GM19397 (cell line): ENCODE data around the gene CDC42EP3.

Experiments
- ATAC-seq: cut with Tn5 transposase; IDR thresholded peaks from one replicate; pipeline ENCODE4 v1.9.1; 2021; ENCODE audit warnings: mild to moderate bottlenecking, moderate library complexity; ENCODE audit not compliant: unreplicated experiment

Gene CDC42EP3

GRCh38 chr2:37637190-37637860, 34.1 kb downstream of the CDC42EP3 start:
- no peak for ATAC-seq

GRCh38 chr2:37636381-37637066, 34.9 kb downstream of the CDC42EP3 start:
- ATAC-seq, result no peak

- ATAC-seq, result peak; percentile 79
Observed at GRCh38 chr2:37635504-37636380, 35.7 kb downstream of the CDC42EP3 start.

GRCh38 chr2:37634914-37635503, 36.4 kb downstream of the CDC42EP3 start:
- ATAC-seq, result no peak

GRCh38 chr2:37633845-37634244, 37.6 kb downstream of the CDC42EP3 start:
- ATAC-seq, result no peak

GRCh38 chr2:37633234-37633633, 38.2 kb downstream of the CDC42EP3 start:
- no peak for ATAC-seq

GRCh38 chr2:37632310-37632709, 39.1 kb downstream of the CDC42EP3 start:
- ATAC-seq, result no peak

- no peak for ATAC-seq
Observed at GRCh38 chr2:37631698-37632097, 39.7 kb downstream of the CDC42EP3 start.

GRCh38 chr2:37631292-37631691, 40.1 kb downstream of the CDC42EP3 start:
- ATAC-seq, result no peak

GRCh38 chr2:37630776-37631175, 40.7 kb downstream of the CDC42EP3 start:
- no peak for ATAC-seq

- ATAC-seq, result no peak
Observed at GRCh38 chr2:37630301-37630700, 41.1 kb downstream of the CDC42EP3 start.

GRCh38 chr2:37629529-37629928, 41.9 kb downstream of the CDC42EP3 start:
- ATAC-seq, result no peak

- no peak for ATAC-seq
Observed at GRCh38 chr2:37627710-37628109, 43.7 kb downstream of the CDC42EP3 start.

GRCh38 chr2:37625796-37626571, 45.5 kb downstream of the CDC42EP3 start:
- ATAC-seq, result peak; percentile 46

- no peak for ATAC-seq
Observed at GRCh38 chr2:37625156-37625555, 46.3 kb downstream of the CDC42EP3 start.

- peak; percentile 73 for ATAC-seq
Observed at GRCh38 chr2:37623971-37624900, 47.2 kb downstream of the CDC42EP3 start.

GRCh38 chr2:37623406-37623805, 48.0 kb downstream of the CDC42EP3 start:
- no peak for ATAC-seq

- ATAC-seq, result no peak
Observed at GRCh38 chr2:37622450-37623100, 48.9 kb downstream of the CDC42EP3 start.

- ATAC-seq, result no peak
Observed at GRCh38 chr2:37621199-37621598, 50.2 kb downstream of the CDC42EP3 start.
